Vagina (tissue), 2 donors: ENCODE data around the gene ROPN1L. TPM values are rescaled to one million over a fixed set of nuclear protein-coding genes. Genes with fewer than 3 reads are reported as not detected.

Experiments
- DNase-seq, 2 donors: peaks; one replicate each; pipeline ENCODE4 v3.0.0-alpha.2; 2017; ENCODE audit errors: extremely low spot score in 2 of 2
- H3K27ac ChIP-seq: fragments of 200-600 bp; sonication (generic); one replicate; pipeline ENCODE4 v1.5.1; 2019
- H3K27me3 ChIP-seq: fragments of 200-600 bp; sonication (generic); one replicate; pipeline ENCODE4 v1.5.1; 2019
- H3K36me3 ChIP-seq, 2 donors: fragments of 200-600 bp; sonication (generic); one replicate each; pipeline ENCODE4 v1.5.1; 2017 to 2019
- H3K4me1 ChIP-seq: fragments of 200-600 bp; sonication (generic); one replicate; pipeline ENCODE4 v1.5.1; 2019
- H3K4me3 ChIP-seq, 2 donors: fragments of 200-600 bp; sonication (generic); 1 replicate in 1 of 2; 2 replicates in 1 of 2; pipeline ENCODE4 v1.5.1; 2016 to 2019
- H3K9me3 ChIP-seq: fragments of 200-600 bp; sonication (generic); one replicate; pipeline ENCODE4 v1.5.1; 2019
- CTCF ChIP-seq, 3 experiments: fragments of 450-650 bp in 2 of 3; fragments of 200-600 bp in 1 of 3; sonication (generic) in 1 of 3; IDR thresholded peaks; one replicate each; pipeline ENCODE4 v1.5.1; 2017 to 2019; ENCODE audit warnings: antibody characterized with exemption in 3 of 3, mild to moderate bottlenecking in 2 of 3, moderate library complexity in 2 of 3
- POLR2A ChIP-seq, 2 donors: fragments of 450-650 bp; IDR thresholded peaks; one replicate each; pipeline ENCODE4 v1.6.1; 2017; ENCODE audit warnings: antibody characterized with exemption in 2 of 2, mild to moderate bottlenecking in 2 of 2, moderate library complexity in 2 of 2
- POLR2AphosphoS5 ChIP-seq, 2 donors: sonication (generic); formaldehyde crosslinking; IDR thresholded peaks; one replicate each; pipeline ENCODE4 v1.9.0; 2017; ENCODE audit warnings: antibody characterized with exemption in 2 of 2, mild to moderate bottlenecking in 2 of 2, low read depth in 1 of 2; ENCODE audit not compliant: insufficient read depth in 1 of 2
- intact Hi-C: fragments of 100-400 bp; cut with DNase I; formaldehyde crosslinking; loops from one replicate; pipeline ENCODE4 v1.15.1; 2023
- total RNA-seq: library from RNA; depleted of rRNA; stranded (reverse); fragments of >200 nt; gene quantifications from one replicate; pipeline ENCODE4 v1.2.3, GENCODE V29; 2016

ROPN1L gene
- total RNA-seq, 1 donor from 2014 or later: 4.2 TPM

DNA sequence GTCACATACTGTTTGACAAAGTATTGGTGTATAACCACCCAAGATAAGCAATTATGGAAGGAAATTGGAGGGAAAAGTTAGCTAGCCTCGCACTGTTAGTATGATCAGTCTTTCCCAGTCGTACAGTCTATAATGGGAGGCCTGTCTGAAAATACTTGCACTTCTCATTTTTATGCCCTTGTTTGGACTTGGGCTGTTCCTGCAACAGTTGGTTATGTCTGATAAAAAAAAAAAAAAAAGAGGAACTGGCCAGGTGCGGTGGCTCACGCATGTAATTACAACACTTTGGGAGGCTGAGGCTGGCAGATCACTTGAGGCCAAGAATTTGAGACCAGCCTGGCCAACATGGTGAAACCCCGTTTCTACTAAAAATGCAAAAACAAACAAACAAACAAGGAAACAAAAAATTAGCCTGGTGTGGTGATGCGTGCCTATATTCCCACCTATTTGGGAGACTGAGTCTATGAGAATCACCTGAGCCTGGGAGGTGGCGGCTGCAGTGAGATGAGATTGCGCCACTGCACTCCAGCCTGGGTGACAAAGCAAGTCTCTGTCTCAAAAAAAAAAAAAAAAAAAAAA, 63.9 kb downstream of the ROPN1L start:
- intact Hi-C loops: no loop called here
- TF ChIP-seq POLR2A (IDR thresholded peaks at IDR 0.05) (no peak), CTCF (IDR thresholded peaks at IDR 0.05) (no peak), POLR2AphosphoS5 (IDR thresholded peaks at IDR 0.05; ENCODE audit: insufficient read depth in 1 of 2, low read depth in 1 of 2) (no peak)

GRCh38 chr5:10506535-10506934, 64.9 kb downstream of the ROPN1L start:
- no peaks in the 10 kb centered on the region for H3K27me3 ChIP-seq
- intact Hi-C loops: no loop called here
- no peaks in the 10 kb centered on the region for H3K9me3 ChIP-seq
- H3K27ac ChIP-seq: no peak overlapping the region
- H3K36me3 ChIP-seq: no peaks in the 10 kb centered on the region
- H3K4me1 ChIP-seq: no peaks in the 10 kb centered on the region
- TF ChIP-seq POLR2AphosphoS5 (IDR thresholded peaks at IDR 0.05; ENCODE audit: insufficient read depth in 1 of 2, low read depth in 1 of 2) (no peak), CTCF (IDR thresholded peaks at IDR 0.05) (no peak), POLR2A (IDR thresholded peaks at IDR 0.05) (no peak)
- no peak for DNase-seq
- no peak overlapping the region for H3K4me3 ChIP-seq

More for the DNA sequence above, 63.9 kb downstream of the ROPN1L start:
- H3K4me3 ChIP-seq: no peak overlapping the region
- H3K36me3 ChIP-seq: no peaks in the 10 kb centered on the region
- H3K4me1 ChIP-seq: no peaks in the 10 kb centered on the region
- no peak overlapping the region for H3K27ac ChIP-seq
- DNase-seq: no peak
- no peaks in the 10 kb centered on the region for H3K27me3 ChIP-seq
- no peaks in the 10 kb centered on the region for H3K9me3 ChIP-seq

- H3K27me3 ChIP-seq: no peaks in the 10 kb centered on the region
- TF ChIP-seq POLR2A (IDR thresholded peaks at IDR 0.05) (no peak), CTCF (IDR thresholded peaks at IDR 0.05) (no peak), POLR2AphosphoS5 (IDR thresholded peaks at IDR 0.05; ENCODE audit: insufficient read depth in 1 of 2, low read depth in 1 of 2) (no peak)
- H3K36me3 ChIP-seq: no peaks in the 10 kb centered on the region
- no peaks in the 10 kb centered on the region for H3K9me3 ChIP-seq
- H3K4me1 ChIP-seq: no peaks in the 10 kb centered on the region
- no peak for DNase-seq
- no peak overlapping the region for H3K4me3 ChIP-seq
- H3K27ac ChIP-seq: no peak overlapping the region
- intact Hi-C loops: no loop called here
Observed at GRCh38 chr5:10507575-10508096, 66.0 kb downstream of the ROPN1L start.

DNA sequence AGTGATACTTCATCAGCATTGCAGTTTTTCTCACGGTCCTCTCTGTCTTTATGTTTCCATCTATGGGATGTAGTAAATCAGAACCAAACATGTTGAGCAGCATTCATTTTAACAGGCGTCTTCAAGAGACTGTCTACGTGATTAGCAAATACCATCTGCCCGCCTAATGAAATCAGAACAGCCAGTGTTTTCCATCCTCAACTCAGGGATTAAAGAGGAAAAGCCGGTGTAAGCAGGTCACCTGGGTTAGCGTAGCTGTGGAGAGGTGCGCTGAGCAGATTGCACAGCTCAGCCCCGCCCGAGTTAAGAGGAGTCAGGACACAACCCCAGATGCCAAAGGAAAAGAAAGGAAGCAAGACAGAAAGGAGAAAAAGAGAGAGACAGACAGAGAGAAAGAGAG, 67.9 kb downstream of the ROPN1L start:
- Histone ChIP-seq H3K27ac (no peak overlapping the region), H3K4me1 (no peaks in the 10 kb centered on the region), H3K27me3 (no peaks in the 10 kb centered on the region), H3K9me3 (no peaks in the 10 kb centered on the region), H3K36me3 (no peaks in the 10 kb centered on the region), H3K4me3 (no peak overlapping the region)
- no peak for TF ChIP-seq POLR2A (IDR thresholded peaks at IDR 0.05)
- TF ChIP-seq POLR2AphosphoS5 (IDR thresholded peaks at IDR 0.05; ENCODE audit: insufficient read depth in 1 of 2, low read depth in 1 of 2): no peak
- no peak for TF ChIP-seq CTCF (IDR thresholded peaks at IDR 0.05)
- no peak for DNase-seq
- intact Hi-C loops: no loop called here
